Thyroid gland (tissue), 4 donors: ENCODE results near the gene HEXD. TPM values are rescaled to one million over a fixed set of nuclear protein-coding genes. Genes with fewer than 3 reads are reported as not detected.

Source experiments
- DNase-seq, 2 donors: peaks; one replicate each; pipeline ENCODE4 v3.0.0-alpha.2; 2019
- H3K27ac ChIP-seq, 3 donors: fragments of 200-600 bp; sonication (generic); 1 replicate in 2 of 3; 2 replicates in 1 of 3; pipeline ENCODE4 v1.5.1; 2016 to 2019; ENCODE audit warnings: mild to moderate bottlenecking in 1 of 3, moderate library complexity in 1 of 3
- H3K27me3 ChIP-seq: fragments of 200-600 bp; sonication (generic); one replicate; pipeline ENCODE4 v1.5.1; 2019
- H3K36me3 ChIP-seq, 2 donors: fragments of 200-600 bp; sonication (generic); one replicate each; pipeline ENCODE4 v1.5.1; 2016 to 2019
- H3K4me1 ChIP-seq, 2 donors: fragments of 200-600 bp; sonication (generic); one replicate each; pipeline ENCODE4 v1.5.1; 2017 to 2019
- H3K4me3 ChIP-seq, 3 donors: fragments of 200-600 bp; sonication (generic); replicated peaks in 1 of 3; 1 replicate in 2 of 3; 2 replicates in 1 of 3; pipeline ENCODE4 v1.5.1; 2016; ENCODE audit warnings: mild to moderate bottlenecking in 1 of 3
- H3K9me3 ChIP-seq: fragments of 200-600 bp; sonication (generic); one replicate; pipeline ENCODE4 v1.5.1; 2017
- CTCF ChIP-seq, 6 experiments: fragments of 200-600 bp in 3 of 6; fragments of 450-650 bp in 3 of 6; sonication (generic) in 3 of 6; IDR thresholded peaks; one replicate each; pipeline ENCODE4 v1.5.1; 2016 to 2019; ENCODE audit warnings: antibody characterized with exemption in 6 of 6, mild to moderate bottlenecking in 2 of 6, inconsistent platforms in 1 of 6, moderate library complexity in 1 of 6
- POLR2A ChIP-seq, 2 donors: fragments of 450-650 bp; IDR thresholded peaks; one replicate each; pipeline ENCODE4 v1.6.1; 2017; ENCODE audit warnings: antibody characterized with exemption in 2 of 2, mild to moderate bottlenecking in 2 of 2, moderate library complexity in 1 of 2
- WGBS, 2 donors: methylation state at CpG; one replicate each; pipeline ENCODE4 v1.1.5; 2017; 5-methylcytosine and 5-hydroxymethylcytosine counted together
- intact Hi-C: fragments of 100-400 bp; cut with DNase I; formaldehyde crosslinking; loops from one replicate; pipeline ENCODE4 v1.15.1; 2023
- total RNA-seq, 4 donors: library from RNA; depleted of rRNA; stranded (reverse); fragments of >200 nt; gene quantifications; one replicate each; pipeline ENCODE4 v1.2.3, GENCODE V29; 2016

The HEXD gene
- total RNA-seq, 4 donors from 2014 or later, result 33.2 to 72.7 (median 40.9) TPM

GRCh38 chr17:82388223-82388921 lies 29.8 kb upstream of the HEXD start:
- no peak for TF ChIP-seq CTCF (IDR thresholded peaks at IDR 0.05)
- no peak for TF ChIP-seq POLR2A (IDR thresholded peaks at IDR 0.05)
- intact Hi-C loops, result no loop called here
- Histone ChIP-seq H3K9me3 (no peaks in the 10 kb centered on the region), H3K4me3 (no peak overlapping the region), H3K27me3 (no peaks in the 10 kb centered on the region), H3K36me3 (peaks cover 4 to 8% of the 10 kb centered on the region in 2 donors), H3K27ac (no peak overlapping the region), H3K4me1 (peaks cover 3 to 13% of the 10 kb centered on the region in 2 donors)
- 73 to 74% methylated on average over 17 to 32 of the region's 34 CpGs for WGBS, 2 donors
- DNase-seq, result peak; percentile 34 to 39

GRCh38 chr17:82388922-82389283 lies 29.2 kb upstream of the HEXD start:
- Histone ChIP-seq H3K36me3 (peaks cover 4 to 8% of the 10 kb centered on the region in 2 donors), H3K27me3 (no peaks in the 10 kb centered on the region), H3K9me3 (no peaks in the 10 kb centered on the region), H3K4me1 (peaks cover 3 to 13% of the 10 kb centered on the region in 2 donors), H3K27ac (no peak overlapping the region), H3K4me3 (no peak overlapping the region)
- TF ChIP-seq CTCF (IDR thresholded peaks at IDR 0.05), result no peak
- TF ChIP-seq POLR2A (IDR thresholded peaks at IDR 0.05), result no peak
- intact Hi-C loops, result no loop called here
- no peak for DNase-seq
- 87 to 89% methylated on average over 21 of the region's 21 CpGs for WGBS, 2 donors

GRCh38 chr17:82389379-82389778 lies 28.8 kb upstream of the HEXD start:
- H3K27me3 ChIP-seq, result no peaks in the 10 kb centered on the region
- H3K27ac ChIP-seq, result no peak overlapping the region
- TF ChIP-seq POLR2A (IDR thresholded peaks at IDR 0.05) (no peak), CTCF (IDR thresholded peaks at IDR 0.05) (no peak)

GRCh38 chr17:82390015-82390859 lies 27.9 kb upstream of the HEXD start:
- intact Hi-C loops, result no loop called here
- TF ChIP-seq POLR2A (IDR thresholded peaks at IDR 0.05) (no peak), CTCF (IDR thresholded peaks at IDR 0.05) (no peak)
- H3K36me3 ChIP-seq, result peaks cover 4 to 8% of the 10 kb centered on the region in 2 donors
- H3K27ac ChIP-seq, result no peak overlapping the region
- H3K9me3 ChIP-seq, result no peaks in the 10 kb centered on the region
- no peak overlapping the region for H3K4me3 ChIP-seq
- peaks cover 0 to 2% of the 10 kb centered on the region in 2 donors for H3K4me1 ChIP-seq
- H3K27me3 ChIP-seq, result no peaks in the 10 kb centered on the region
- DNase-seq, result no peak
- 97 to 98% methylated on average over 20 to 28 of the region's 34 CpGs for WGBS, 2 donors

More at GRCh38 chr17:82389379-82389778, 28.8 kb upstream of the HEXD start:
- Histone ChIP-seq H3K36me3 (peaks cover 4 to 8% of the 10 kb centered on the region in 2 donors), H3K4me1 (peaks cover 3 to 11% of the 10 kb centered on the region in 2 donors), H3K9me3 (no peaks in the 10 kb centered on the region), H3K4me3 (no peak overlapping the region)
- intact Hi-C loops, result no loop called here
- WGBS, 2 donors, result 88 to 89% methylated on average over 10 of the region's 10 CpGs
- DNase-seq, result no peak
